ENCODE data around the gene TM9SF4.

The TM9SF4 gene, protein sequence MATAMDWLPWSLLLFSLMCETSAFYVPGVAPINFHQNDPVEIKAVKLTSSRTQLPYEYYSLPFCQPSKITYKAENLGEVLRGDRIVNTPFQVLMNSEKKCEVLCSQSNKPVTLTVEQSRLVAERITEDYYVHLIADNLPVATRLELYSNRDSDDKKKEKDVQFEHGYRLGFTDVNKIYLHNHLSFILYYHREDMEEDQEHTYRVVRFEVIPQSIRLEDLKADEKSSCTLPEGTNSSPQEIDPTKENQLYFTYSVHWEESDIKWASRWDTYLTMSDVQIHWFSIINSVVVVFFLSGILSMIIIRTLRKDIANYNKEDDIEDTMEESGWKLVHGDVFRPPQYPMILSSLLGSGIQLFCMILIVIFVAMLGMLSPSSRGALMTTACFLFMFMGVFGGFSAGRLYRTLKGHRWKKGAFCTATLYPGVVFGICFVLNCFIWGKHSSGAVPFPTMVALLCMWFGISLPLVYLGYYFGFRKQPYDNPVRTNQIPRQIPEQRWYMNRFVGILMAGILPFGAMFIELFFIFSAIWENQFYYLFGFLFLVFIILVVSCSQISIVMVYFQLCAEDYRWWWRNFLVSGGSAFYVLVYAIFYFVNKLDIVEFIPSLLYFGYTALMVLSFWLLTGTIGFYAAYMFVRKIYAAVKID

DNA sequence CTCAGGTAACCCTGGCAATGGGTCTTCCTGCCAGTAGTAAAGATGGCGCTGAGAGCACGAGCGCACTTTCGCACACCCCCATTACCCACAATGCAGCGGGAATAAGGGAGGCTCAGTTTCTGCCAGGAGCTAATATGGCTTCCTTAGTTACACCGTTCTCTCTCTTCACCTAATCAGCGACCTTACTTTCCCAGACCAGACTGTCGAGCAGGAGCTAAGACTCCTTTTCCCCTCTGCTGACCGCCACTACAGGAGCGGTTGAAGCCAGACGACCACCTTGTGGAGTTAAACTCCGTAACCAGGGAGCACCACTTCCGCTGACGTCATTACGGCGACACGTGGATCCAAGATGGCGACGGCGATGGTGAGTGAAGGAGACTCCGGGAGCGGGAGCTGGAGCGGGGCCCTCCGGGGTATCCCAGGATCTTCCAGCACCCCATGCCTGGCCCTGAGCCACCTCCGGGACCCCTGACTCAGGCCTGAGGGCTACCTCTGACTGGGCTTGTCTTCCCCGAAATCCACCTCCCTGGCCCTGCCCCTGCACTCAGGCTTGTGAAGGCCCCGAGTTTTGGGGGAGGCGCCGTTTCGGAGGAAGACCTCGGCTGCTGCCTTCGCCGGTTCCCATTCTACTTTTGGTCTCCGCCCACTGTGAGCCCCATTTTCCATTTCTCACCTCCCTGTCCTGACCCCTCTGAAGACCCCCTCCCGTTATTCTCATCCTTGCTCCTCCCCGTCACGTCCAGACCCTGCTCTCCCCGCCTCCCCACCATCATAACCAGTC, at the start of gene TM9SF4:
Gene TM9SF4, plus strand, starts transcription at position 323 of the 781 bp plus-strand sequence. Its CDS starts 27 bp downstream, at position 350.
- DNase-seq (ENCODE audit: low spot score), result peak; percentile 93

DNA sequence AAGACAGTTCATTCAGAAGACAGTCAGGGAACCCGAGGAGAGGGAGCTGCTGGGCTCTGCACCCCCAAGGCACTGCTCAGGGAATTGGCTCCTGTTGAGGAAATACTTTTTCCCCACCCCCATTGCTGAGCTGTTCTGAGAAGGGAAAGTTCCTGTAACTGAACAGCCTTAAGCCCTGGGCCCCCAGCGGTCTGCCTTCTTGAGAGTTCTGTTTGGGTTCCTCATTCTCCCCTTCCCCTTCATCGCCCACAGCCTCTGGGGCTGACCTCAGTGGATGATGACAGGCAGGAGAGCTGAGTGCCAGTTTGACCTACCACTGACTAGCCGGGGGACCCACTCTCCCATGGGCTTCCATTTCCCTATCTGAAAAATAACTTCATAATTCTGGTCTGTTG, 46.7 kb upstream of the TM9SF4 start:
- no peak for DNase-seq (ENCODE audit: low spot score)

DNA sequence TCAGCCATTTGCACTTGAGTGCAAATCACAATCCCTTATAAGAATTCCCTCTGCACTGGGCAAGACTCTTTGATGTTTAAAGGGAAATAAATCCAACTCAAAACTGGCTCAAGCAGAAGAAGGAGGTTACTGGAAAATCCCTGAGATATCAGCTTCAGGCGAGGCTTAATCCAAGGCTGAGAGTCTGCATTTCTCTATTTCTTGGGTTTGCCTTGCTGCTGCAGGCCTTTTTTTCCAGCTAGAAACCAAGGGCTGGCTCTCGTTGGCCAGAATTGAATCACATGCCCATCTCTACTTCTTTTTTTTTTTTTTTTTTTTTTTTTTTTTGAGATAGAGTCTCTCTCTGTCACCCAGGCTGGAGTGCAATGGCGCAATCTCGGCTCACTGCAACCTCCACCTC, 45.8 kb upstream of the TM9SF4 start:
- no peak for DNase-seq (ENCODE audit: low spot score)

DNA sequence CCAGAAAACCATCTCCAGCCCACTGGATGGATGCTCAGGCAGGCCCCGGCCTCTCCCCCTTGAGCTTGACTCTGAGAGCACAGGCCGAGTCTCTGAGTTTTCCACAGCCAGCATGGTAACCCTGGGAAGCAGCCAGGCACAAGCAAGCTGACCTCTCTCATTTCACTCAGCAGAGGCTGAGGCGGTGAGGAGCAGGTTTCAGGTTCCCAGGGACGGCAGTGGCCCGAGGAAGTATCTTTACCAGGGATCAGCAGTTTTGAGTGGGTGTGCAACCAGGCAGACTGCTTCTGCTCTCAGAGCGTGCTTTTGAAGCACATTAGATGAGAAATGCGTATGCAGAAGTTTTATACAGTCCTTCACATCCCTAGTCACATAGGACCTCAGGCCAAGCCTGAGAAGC, 44.8 kb upstream of the TM9SF4 start:
- no peak for DNase-seq (ENCODE audit: low spot score)

DNA sequence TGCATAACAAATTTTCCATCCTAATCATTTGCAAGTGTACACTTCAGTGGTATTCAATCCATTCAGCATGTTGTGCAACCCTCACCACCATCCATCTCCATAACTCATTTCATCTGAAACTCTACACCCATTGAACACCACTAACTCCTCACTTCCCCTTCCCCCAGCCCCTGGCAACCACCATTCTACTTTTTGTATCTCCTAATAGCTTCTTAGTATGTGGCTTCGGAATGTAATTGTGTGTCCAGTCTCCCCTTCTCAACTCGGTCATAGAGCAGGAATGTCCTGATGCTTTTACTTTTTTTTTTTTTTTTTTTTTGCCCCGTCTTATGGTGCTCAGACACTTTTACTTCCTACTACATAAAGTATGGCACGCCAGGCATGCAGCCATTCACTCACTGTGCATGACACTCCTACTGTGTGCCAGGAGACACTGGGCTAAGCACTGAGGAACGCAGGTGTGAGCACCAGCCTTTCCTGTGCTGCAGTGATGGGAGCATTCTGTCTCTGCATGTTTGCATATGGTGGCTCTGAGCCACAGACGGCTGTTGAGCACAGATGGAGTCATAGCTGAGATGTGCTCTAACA, 42.2 kb upstream of the TM9SF4 start:
- peak; percentile 62 for DNase-seq (ENCODE audit: low spot score)

DNA sequence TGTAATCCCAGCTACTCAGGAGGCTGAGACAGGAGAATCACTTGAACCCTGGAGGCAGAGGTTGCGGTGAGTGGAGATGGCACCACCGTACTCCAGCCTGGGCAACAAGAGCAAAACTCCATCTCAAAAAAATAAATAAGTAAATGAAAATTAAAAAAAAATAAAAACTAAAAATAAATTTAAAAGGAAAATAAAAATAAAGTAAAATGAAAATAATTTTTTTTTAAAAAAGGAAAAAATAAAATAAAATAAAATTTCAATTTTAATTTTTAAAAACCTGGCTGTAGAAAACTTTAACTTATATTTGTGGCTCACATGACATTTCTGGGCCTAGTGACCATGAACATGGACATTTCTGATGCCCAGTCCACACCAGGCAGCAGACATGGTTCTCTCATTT, 41.3 kb upstream of the TM9SF4 start:
- no peak for DNase-seq (ENCODE audit: low spot score)

DNA sequence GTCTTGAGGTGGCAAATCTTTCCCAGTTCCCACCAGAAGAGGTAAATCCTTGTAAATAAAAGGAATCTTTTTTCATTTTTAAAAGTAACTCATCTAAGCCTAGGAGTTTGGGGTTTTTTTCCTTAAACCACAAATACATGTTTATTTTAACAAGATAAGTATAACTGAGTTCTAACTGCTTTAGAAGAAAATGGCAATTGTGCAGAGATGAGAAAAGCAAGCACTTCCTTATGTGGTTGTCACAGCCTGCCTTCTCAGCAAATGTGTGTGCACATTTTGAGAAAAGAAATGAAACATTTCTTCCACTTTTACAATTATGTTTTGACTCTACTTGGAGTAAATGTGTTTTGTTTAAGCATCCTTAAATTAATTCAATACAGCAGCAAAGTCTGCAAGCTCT, 39.8 kb upstream of the TM9SF4 start:
- no peak for DNase-seq (ENCODE audit: low spot score)

DNA sequence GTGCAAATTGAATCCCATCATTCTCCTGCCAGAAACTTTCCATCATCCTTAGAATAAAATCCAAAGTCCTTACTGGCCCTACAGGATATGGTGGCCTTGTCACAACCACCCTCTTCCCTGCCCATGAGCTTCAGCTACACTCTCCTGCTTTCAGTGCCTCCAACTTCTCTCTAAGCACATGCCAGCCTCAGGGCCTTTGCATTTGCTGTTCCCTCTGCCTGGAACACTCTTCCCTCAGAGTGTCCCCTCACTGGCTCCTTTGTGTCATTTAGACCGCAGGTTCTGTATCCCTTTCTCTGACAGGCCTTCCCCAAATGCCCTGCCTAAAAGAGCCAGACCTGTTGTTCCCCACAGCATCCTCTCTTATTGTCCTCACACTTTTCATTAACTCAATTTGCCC, 39.2 kb upstream of the TM9SF4 start:
- no peak for DNase-seq (ENCODE audit: low spot score)

DNA sequence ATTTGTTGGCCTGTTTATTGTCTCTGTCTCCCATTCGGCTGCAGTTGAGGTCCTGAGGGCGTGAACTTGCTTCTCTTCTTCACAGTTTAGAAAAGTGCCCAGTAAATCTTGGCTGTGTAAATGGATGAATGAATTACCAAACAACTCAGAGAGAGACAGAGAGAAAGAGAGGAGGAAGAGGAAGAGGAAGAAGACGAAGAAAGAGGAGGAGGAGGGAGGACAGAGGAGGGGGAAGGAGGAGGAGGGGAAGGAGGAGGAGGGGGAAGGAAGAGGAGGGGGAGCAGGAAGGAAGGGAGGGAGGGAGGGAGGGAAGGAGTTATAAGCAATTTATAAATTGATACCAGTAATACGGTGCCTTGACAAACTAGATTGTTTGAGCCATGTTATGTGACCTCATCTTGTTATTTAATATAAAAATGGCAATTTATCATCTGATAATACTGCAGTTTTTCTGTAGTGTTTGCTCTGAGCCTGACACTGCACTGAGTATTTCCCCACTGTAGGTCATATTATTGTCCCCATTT, 38.8 kb upstream of the TM9SF4 start:
- no peak for DNase-seq (ENCODE audit: low spot score)

DNA sequence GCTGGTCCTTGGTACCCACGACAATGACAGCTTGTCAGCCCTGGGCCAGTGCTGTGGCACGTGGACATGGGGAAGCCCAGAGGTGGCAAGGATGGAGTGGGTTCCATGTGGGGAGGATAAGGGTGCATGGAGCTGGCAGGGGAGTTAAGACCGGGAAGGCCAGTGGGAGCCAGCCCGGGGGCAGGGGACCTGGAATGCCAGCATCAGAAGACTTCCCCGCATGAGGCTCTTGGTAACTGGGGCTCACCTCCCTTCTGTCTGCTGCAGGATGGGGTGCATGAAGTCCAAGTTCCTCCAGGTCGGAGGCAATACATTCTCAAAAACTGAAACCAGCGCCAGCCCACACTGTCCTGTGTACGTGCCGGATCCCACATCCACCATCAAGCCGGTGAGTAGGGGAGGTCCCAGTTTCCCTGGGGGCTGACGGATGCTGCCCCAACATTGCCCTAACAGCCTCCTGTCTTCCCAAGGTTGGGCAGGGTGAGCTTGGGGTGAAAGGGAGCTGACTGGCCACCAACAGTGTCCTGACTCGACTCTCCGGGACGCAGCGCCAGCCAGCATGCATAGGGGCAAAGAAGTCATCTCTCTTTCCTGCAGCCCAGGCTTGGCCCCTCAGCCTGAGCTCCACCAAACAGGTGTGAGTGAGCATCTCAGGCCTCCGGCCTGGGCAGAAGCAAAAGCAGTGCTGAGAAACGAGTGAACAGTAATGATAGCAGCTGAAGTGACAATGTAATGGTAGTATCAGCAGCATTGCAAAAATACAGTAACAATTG, 37.9 kb upstream of the TM9SF4 start:
- no peak for DNase-seq (ENCODE audit: low spot score)

DNA sequence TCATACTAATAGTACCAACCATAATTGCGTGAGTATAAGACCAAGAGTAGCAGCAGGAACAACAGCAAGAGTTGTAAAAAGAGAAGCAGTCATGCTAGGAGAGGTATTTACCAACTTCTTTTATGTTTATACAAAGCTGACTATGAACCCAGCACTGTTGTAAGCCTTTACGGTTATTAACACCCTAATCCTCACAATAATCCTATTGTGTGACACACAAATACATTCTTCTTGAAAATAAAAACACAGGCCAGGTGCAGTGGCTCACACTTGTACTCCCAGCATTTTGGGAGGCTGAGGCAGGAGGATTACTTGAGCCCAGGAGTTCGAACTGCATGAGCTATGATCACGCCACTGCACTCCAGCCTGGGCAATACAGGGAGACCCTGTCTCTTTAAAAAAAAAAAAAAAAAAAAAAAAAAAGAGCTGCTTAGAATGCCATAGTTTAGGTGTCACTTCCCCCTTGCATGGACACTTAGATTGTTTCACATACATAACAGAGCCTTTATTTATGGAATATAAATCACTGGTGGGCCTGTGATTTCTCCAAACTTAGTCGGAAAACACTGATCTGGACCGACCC, 37.3 kb upstream of the TM9SF4 start:
- DNase-seq (ENCODE audit: low spot score), result no peak

DNA sequence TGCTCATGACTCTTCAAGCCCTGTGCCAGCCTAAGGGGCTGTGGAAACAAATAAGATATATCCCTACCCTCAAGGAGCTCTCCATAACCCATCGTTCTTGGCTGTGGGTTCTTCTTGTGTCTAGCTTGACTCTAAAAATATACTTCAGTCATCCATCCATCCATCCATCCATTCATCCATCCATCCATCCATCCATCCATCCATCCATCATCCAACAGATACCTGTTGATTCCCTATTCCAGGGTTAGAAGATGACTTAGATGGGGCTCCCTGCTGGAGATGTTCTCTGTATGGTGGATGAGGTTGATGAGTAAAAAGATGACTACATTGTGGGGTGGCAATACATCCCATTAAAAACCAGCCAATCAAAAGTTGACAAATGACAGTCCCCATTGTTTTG, 34.0 kb upstream of the TM9SF4 start:
- DNase-seq (ENCODE audit: low spot score), result no peak

DNA sequence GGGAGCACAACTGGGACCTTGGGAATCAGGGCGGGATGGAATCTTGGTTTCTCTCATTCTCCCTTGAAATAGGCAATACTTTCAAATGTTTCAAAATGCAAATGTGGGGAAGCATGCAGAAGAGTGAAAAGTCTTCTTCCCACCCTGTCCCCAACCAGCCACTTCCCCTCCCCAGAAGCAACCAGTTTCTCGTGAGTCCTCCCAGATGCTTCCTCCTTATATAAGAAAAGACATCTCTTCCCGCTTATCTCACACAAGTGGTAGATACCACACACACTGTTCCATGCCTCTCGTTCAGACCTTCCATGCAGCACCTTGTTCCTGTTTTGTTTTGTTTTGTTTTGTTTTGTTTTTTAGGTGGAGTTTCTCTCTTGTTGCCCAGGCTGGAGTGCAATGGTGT, 32.3 kb upstream of the TM9SF4 start:
- DNase-seq (ENCODE audit: low spot score), result no peak

DNA sequence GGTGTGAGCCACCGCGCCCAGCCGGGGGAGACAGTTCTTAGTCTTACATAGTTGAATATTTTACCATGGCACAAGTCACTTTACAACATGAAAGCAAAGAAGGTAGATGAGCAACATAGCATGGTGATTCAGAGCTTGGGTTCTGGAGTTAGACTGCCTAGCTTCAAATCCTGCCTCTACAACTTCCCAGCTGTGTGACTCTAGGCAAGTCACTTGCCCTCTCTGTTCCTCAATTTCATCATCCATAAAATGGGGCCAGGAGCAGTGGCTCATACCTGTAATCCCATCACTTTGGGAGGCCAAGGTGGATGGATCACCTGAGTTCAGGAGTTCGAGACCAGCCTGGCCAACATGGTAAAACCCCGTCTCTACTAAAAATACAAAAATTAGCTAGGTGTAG, 31.2 kb upstream of the TM9SF4 start:
- no peak for DNase-seq (ENCODE audit: low spot score)

DNA sequence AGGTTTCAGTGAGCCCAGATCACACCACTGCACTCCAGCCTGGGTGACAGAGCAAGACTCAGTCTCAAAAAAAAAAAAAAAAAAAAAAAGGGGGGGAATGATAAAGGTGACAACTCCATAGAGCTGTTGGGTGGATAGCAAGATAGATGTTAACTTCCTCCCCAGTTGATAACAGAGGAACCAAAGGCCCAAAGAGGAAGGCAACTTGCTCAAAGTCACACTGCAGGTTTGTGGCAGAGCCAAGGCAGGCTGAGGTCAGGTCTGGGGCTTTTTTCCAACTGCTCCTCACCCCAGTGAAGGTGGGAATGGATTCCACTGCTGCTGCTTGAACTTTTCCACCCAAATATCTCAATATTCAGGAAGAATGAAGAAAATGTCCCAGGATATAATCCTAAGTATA, 30.7 kb upstream of the TM9SF4 start:
- no peak for DNase-seq (ENCODE audit: low spot score)

DNA sequence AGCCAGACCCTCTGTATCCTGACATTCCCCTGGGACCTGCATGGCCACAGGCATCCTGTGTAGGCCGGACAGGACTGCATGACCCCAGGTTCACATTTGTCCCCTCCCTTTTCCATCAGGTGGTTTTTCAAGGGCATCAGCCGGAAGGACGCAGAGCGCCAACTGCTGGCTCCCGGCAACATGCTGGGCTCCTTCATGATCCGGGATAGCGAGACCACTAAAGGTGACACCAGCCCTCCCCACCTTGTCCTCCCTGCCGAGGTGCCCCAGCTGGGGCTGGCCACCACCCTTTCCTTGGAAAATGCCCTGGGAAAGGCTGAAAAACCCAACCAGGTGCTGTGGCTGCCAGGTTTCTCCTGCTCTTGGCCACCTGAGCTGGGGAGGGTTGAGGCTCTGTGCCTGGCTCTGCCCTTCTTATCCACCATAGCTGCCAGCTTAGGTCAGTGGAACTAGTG, 29.8 kb upstream of the TM9SF4 start:
- no peak for DNase-seq (ENCODE audit: low spot score)

DNA sequence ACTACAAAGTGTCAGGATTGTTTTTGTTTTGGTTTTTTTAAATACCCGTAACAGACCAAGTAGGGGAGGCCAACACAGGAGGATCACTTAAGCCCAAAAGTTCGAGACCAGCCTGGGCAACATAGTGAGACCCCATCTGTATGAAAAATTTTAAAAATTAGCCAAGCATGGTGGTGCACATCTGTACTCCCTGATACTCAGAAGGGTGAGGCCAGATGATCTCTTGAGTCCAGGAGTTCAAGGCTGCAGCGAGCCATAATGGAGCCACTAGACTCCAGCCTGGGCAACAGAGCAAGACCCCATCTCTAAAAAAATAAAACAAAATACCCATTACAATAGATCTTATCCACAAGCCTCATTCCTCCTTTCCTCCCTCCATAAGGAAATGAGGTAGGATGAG, 28.7 kb upstream of the TM9SF4 start:
- no peak for DNase-seq (ENCODE audit: low spot score)

DNA sequence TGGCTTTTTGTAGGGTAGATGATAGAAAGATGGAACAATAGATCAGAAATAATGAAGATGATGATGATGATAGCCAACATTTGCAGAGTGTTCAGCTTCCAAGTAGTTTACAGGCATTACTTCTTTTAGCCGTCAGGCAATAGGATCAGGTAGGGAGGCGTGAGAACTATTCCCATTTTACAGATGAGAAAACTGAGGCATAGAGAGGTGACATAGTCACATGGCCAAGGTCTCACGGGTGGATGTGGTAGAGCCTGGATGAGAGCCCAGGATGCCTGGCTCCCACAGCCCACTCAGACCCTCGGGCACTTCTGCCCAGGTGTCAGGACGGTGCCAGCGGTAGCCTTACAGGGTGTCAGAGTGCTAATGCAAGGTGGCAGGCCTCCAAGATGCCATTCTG, 26.0 kb upstream of the TM9SF4 start:
- DNase-seq (ENCODE audit: low spot score), result no peak

DNA sequence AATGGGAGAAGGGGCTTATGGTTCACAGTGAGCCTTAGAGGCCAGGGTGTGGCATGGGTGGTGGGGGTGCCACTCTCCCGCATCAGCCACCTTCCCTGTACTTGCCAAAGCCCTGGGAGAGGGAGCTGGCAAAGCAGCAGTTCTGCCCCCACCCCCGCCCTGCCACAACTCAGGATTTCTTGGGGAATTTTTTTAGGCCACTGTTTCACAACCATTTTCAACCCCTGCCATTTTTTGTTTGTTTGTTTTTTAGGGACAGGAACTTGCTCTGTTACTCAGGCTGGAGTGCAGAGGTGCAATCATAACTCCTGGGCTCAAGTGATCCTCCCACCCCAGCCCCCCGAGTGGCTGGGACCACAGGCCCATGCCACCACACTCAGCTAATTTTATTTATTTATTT, 22.4 kb upstream of the TM9SF4 start:
- DNase-seq (ENCODE audit: low spot score), result no peak

DNA sequence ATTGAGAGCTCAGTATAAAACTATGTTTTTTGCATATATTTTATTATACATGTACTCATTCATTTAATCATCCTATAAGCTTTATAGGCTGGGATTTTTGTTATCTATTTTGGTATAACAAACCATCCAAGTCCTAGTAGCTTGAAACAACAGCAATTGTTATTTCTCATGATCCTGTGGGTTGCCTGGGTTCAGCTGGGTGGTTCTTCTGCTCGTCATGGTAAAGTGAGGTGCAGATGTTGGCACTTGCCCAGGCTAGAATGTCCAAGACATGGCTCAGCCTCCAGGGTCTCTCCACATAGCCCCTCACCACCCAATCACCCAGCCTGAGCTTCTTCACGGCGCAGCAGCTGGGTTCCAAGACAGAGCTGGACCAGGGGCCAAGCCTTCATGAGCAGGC, 20.8 kb upstream of the TM9SF4 start:
- DNase-seq (ENCODE audit: low spot score), result no peak

Data from kidney tubule cell (primary cell).